Activated naive CD8-positive, alpha-beta T cell treated with anti-CD3 and anti-CD28 coated beads, Interleukin-2, amount 50 U/mL, for 24 hours (primary cell): ENCODE measurements around the gene SMIM44.
"Not testable (repeated sequence)": the region's sequence is repeated elsewhere in the genome, so short reads cannot be mapped to it uniquely, and the experiment has no call there.

Source experiments
- ATAC-seq: fragments of 150-1000 bp; cut with Tn5 transposase; one replicate; pipeline ENCODE4 v1.10.0; 2021
- DNase-seq: peaks from one replicate; pipeline ENCODE4 v3.0.0; 2021
- H3K27ac Mint-ChIP-seq: one replicate; pipeline ENCODE4 v1.8.0; 2021; ENCODE audit warnings: mild to moderate bottlenecking, mixed read lengths
- H3K27me3 Mint-ChIP-seq: one replicate; pipeline ENCODE4 v1.8.0; 2021; ENCODE audit warnings: mixed read lengths
- H3K36me3 Mint-ChIP-seq: one replicate; pipeline ENCODE4 v1.8.0; 2021; ENCODE audit warnings: low read depth, mixed read lengths
- H3K4me1 Mint-ChIP-seq: one replicate; pipeline ENCODE4 v1.8.0; 2021; ENCODE audit warnings: mixed read lengths
- H3K4me3 Mint-ChIP-seq: one replicate; pipeline ENCODE4 v1.8.0; 2021; ENCODE audit warnings: mild to moderate bottlenecking, moderate library complexity, mixed read lengths
- H3K9me3 Mint-ChIP-seq: one replicate; pipeline ENCODE4 v1.8.0; 2021; ENCODE audit warnings: mixed read lengths

The SMIM44 gene

DNA sequence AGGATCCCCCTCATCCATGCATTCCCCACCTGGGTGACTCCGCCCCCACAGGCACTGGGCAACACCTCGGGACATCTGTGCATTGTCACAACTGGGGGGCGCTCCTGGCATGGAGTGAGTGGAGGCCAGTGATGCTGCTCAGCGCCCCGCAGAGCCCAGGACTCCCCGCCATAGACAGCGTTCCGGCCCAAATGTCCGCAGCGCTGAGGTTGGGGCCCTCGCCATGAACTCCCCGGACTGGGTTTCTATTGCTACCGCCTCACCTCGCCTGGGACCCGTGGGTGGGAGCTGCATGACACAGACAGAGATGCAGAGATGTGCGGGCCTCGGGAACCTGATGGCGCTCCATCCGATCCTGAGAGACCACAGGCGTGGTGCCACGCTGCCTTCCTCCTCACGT lies 27.5 kb upstream of the SMIM44 start:
- H3K36me3 Mint-ChIP-seq, result peaks cover 7% of the 10 kb centered on the region
- no peaks in the 10 kb centered on the region for H3K27me3 Mint-ChIP-seq
- no peak for DNase-seq
- H3K27ac Mint-ChIP-seq, result no peak overlapping the region
- H3K9me3 Mint-ChIP-seq, result no peaks in the 10 kb centered on the region
- no peak overlapping the region for H3K4me3 Mint-ChIP-seq
- H3K4me1 Mint-ChIP-seq, result peaks cover 56% of the 10 kb centered on the region
- no peak for ATAC-seq

DNA sequence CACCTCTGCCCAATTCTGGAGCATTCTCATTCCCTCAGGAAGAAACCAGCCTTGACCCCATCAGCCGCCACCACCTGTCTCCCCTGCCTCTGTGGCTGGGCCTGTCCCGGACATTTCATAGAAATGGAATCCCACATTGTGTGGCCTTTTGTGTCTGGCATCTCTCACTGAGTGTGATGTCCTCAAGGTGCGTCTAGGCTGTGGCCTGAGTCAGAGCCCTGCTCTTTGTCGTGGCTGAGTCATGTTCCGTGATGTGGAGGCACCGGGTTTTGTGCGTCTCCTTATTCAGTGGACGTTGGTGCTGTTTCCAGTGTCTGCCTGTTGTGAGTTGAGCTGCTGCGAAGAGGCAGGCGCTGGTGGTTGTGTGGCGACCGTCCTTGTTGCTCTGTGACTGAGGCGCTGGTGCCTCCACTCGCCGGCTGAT lies 26.3 kb upstream of the SMIM44 start:
- Mint-ChIP-seq H3K36me3 (peaks cover 7% of the 10 kb centered on the region), H3K27me3 (no peaks in the 10 kb centered on the region), H3K4me1 (peaks cover 63% of the 10 kb centered on the region), H3K9me3 (no peaks in the 10 kb centered on the region), H3K27ac (peak overlapping the region; percentile 80), H3K4me3 (peak overlapping the region; percentile 61)
- peak; percentile 60 for DNase-seq
- ATAC-seq, result peak; percentile 57

GRCh38 chr19:3508771-3509535 lies 25.7 kb upstream of the SMIM44 start:
- Mint-ChIP-seq H3K4me3 (peak overlapping the region; percentile 61), H3K36me3 (peaks cover 7% of the 10 kb centered on the region), H3K27me3 (no peaks in the 10 kb centered on the region), H3K27ac (peak overlapping the region; percentile 80), H3K9me3 (no peaks in the 10 kb centered on the region), H3K4me1 (peaks cover 58% of the 10 kb centered on the region)
- ATAC-seq (no peak), DNase-seq (peak; percentile 25)

GRCh38 chr19:3508121-3508661 lies 24.9 kb upstream of the SMIM44 start:
- not testable (repeated sequence) for H3K27me3 Mint-ChIP-seq, ATAC-seq, H3K36me3 Mint-ChIP-seq, H3K9me3 Mint-ChIP-seq, DNase-seq
- H3K4me3 Mint-ChIP-seq, result peak overlapping the region; percentile 50
- peak overlapping the region; percentile 46 for H3K27ac Mint-ChIP-seq
- H3K4me1 Mint-ChIP-seq, result peaks cover 58% of the 10 kb centered on the region

DNA sequence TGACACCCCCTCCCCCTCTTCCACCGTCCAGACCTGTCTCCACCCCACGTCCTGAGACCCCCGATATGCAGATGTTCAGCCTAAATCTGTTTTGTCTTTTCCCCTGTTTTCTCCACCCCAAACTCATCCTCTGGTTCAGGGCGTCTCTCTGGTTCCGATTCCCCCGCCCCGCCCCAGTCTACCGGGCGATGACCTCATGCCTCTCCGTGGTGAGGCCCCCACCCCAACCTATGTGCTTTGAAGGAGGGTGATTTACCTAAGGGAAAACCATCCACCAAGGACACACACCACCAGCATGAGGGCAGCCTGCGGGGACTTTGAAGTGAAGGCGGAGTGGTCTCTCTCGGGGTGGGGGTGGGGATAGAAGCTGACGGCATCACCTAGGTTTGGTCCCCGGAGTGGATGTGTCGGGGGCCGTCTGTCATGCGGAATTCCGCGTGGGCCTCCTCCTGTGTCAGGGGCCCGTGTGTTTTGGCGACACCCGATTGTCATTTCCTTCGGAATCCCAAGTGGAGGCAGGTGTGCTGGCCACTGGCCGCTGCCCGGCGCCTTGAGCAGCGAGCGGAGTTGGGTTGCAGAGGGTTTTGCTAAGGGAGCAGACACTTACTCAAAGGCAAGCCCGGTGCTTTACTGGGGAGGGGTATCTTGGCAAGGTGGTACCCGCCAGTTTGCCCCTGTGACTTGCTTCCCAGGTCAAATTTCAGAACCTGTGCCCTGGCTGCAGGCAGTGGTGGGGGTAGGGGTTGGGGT lies 24.3 kb upstream of the SMIM44 start:
- Mint-ChIP-seq H3K9me3 (no peaks in the 10 kb centered on the region), H3K27me3 (no peaks in the 10 kb centered on the region), H3K4me3 (peak overlapping the region; percentile 89), H3K27ac (peak overlapping the region; percentile 77), H3K36me3 (peaks cover 7% of the 10 kb centered on the region), H3K4me1 (peaks cover 58% of the 10 kb centered on the region)
- ATAC-seq (no peak), DNase-seq (peak; percentile 25)

- DNase-seq (peak; percentile 35), ATAC-seq (no peak)
- H3K4me3 Mint-ChIP-seq, result peak overlapping the region; percentile 89
- H3K4me1 Mint-ChIP-seq, result peaks cover 51% of the 10 kb centered on the region
- H3K27me3 Mint-ChIP-seq, result no peaks in the 10 kb centered on the region
- H3K36me3 Mint-ChIP-seq, result peaks cover 7% of the 10 kb centered on the region
- peak overlapping the region; percentile 77 for H3K27ac Mint-ChIP-seq
- H3K9me3 Mint-ChIP-seq, result no peaks in the 10 kb centered on the region
Observed at GRCh38 chr19:3506384-3507340, 23.4 kb upstream of the SMIM44 start.

DNA sequence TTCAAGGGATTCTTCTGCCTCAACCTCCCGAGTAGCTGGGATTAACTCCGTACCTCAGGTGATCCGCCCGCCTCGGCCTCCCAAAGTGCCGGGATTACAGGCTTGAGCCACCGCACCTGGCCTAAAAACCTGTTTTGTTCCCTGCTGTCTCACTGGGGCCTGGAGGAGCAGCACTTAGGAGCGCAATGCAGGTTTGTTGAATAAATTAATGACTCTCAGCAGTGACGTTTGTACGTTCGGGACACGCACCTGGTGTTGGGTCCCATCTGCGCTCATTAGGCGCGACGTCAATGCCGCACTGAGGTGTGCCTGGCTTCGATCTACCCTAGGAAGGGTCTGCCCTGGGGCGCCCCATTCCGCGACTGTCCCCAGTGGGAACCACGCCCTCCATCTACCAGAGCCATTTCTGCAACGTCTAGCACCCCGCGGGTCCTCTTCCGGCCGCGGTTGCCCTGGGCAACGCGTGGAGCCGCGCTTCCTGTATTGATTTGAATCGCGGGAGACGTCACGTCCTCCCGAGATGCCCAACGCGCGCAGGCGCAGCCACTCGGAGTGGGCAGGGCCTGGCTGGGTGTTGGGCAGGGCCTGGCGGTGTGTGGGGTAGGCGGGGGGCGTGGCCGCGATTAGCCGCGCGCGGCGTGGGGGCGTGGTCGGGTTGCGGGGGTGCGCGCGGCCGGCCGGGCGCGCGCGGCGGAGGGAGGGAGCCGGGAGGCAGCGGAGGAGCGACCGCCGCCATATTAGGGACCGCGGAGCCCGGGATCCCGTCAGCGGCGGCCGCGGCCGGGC lies 22.6 kb upstream of the SMIM44 start, which contains the start of gene FZR1:
FZR1 (plus strand) TSS at position 714 of the 786 bp plus-strand sequence. CDS start 16,679 bp downstream, outside the sequence.
- peak; percentile 83 for ATAC-seq
- Mint-ChIP-seq H3K36me3 (peaks cover 8% of the 10 kb centered on the region), H3K27me3 (no peaks in the 10 kb centered on the region), H3K4me3 (peak within 1 kb of the TSS; percentile 89), H3K9me3 (no peaks in the 10 kb centered on the region), H3K27ac (peak within 1 kb of the TSS; percentile 93), H3K4me1 (peaks cover 52% of the 10 kb centered on the region)
- DNase-seq, result peak; percentile 100

GRCh38 chr19:3504735-3505134 lies 21.5 kb upstream of the SMIM44 start:
- H3K27me3 Mint-ChIP-seq, result peaks cover 1% of the 10 kb centered on the region
- DNase-seq (no peak), ATAC-seq (no peak)
- peaks cover 50% of the 10 kb centered on the region for H3K4me1 Mint-ChIP-seq
- peaks cover 12% of the 10 kb centered on the region for H3K36me3 Mint-ChIP-seq
- peak overlapping the region; percentile 88 for H3K4me3 Mint-ChIP-seq
- no peaks in the 10 kb centered on the region for H3K9me3 Mint-ChIP-seq
- no peak overlapping the region for H3K27ac Mint-ChIP-seq

DNA sequence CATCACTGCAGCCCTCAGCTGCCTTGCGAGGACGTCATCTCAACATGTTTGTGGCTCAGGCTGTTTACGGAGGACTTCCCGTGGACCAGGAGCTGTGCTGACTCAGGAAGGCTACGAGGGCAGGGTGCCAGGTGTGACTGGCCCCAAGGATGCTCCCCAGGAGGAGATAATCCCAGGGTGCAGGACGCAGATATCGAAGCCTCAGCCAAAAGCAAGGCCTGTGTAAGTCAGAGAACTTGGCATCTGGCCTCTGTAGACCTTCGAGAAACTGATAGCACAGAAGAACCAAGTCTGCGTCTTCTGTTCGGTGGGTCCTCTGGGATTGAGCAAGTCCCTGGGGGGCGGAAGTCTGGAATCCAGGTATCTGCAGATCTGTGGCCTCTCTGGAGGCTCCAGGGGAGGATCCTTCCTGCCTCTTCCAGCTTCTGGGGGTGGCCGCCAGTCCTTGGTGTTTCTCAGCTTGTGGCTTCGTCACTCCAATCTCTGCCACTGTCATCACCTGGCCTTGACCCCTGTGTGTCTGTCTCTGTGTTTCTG lies 19.9 kb upstream of the SMIM44 start:
- peaks cover 1% of the 10 kb centered on the region for H3K27me3 Mint-ChIP-seq

GRCh38 chr19:3501780-3502179 lies 18.5 kb upstream of the SMIM44 start:
- Mint-ChIP-seq H3K9me3 (no peaks in the 10 kb centered on the region), H3K4me1 (peaks cover 39% of the 10 kb centered on the region), H3K27ac (no peak overlapping the region), H3K4me3 (no peak overlapping the region), H3K36me3 (peaks cover 11% of the 10 kb centered on the region), H3K27me3 (peaks cover 1% of the 10 kb centered on the region)
- no peak for ATAC-seq
- DNase-seq, result no peak

More for the DNA sequence above, 19.9 kb upstream of the SMIM44 start:
- no peak overlapping the region for H3K27ac Mint-ChIP-seq
- peaks cover 47% of the 10 kb centered on the region for H3K4me1 Mint-ChIP-seq
- no peak for ATAC-seq
- peaks cover 8% of the 10 kb centered on the region for H3K36me3 Mint-ChIP-seq
- DNase-seq, result no peak
- H3K4me3 Mint-ChIP-seq, result no peak overlapping the region
- H3K9me3 Mint-ChIP-seq, result no peaks in the 10 kb centered on the region

DNA sequence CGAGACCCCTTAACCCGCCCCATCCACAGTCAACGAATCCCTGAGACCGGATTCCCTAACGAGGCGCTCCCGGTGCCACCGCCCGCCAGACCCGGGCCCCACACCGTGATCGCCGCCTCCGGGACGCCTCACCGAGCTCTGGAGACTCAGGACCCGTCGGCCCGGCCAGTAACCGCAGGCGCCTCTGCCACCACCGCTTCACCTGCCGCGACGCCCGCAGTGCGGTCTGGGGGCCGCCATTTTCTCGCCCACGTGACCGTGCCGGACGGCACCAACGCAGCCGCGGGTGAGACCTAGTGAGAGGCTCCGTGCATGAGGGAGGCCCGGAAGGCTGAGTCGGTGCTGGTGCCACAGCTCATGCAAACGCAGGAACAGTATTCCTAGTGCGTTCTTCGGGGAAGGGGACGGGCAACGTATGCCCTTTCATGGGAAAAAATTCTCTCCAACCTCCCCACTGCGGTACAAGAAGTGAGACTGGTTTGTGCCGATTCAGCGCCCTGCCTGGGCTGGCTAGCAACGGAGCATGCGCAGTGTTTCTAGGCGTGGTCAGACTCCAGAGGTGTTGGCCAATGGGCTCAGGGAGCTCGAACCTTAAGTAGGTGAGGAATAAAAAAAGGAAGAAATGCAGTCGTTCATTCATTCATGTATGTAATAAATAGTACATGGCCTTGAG lies 17.3 kb upstream of the SMIM44 start, which contains the start of gene DOHH:
DOHH (minus strand) TSS at position 246 of the 673 bp plus-strand sequence. CDS start 3,860 bp downstream, outside the sequence.
- Mint-ChIP-seq H3K27ac (peak within 1 kb of the TSS; percentile 98), H3K27me3 (peaks cover 1% of the 10 kb centered on the region), H3K36me3 (peaks cover 16% of the 10 kb centered on the region), H3K4me3 (peak within 1 kb of the TSS; percentile 91), H3K9me3 (no peaks in the 10 kb centered on the region), H3K4me1 (peaks cover 34% of the 10 kb centered on the region)
- ATAC-seq, result peak; percentile 83
- DNase-seq, result peak; percentile 97

GRCh38 chr19:3499738-3500428 lies 16.6 kb upstream of the SMIM44 start:
- Mint-ChIP-seq H3K36me3 (peaks cover 20% of the 10 kb centered on the region), H3K27me3 (peaks cover 1% of the 10 kb centered on the region), H3K9me3 (no peaks in the 10 kb centered on the region), H3K27ac (peak overlapping the region; percentile 98), H3K4me3 (peak overlapping the region; percentile 91), H3K4me1 (peaks cover 29% of the 10 kb centered on the region)
- DNase-seq (no peak), ATAC-seq (peak; percentile 7)
